ENCODE results near the gene IL12RB2. TPM values are rescaled to one million over a fixed set of nuclear protein-coding genes. Genes with fewer than 3 reads are reported as not detected.

IL12RB2 gene
- total and polyA plus RNA-seq, 2 experiments from 2014 or later, result 0.12 TPM; not detected in 1

- H3K36me3 ChIP-seq, result peaks cover 86% of the 10 kb centered on the region
- H3K9me3 ChIP-seq (ENCODE audit: low read depth), result no peaks in the 10 kb centered on the region
- no peaks in the 10 kb centered on the region for H3K27me3 ChIP-seq
- TF ChIP-seq CTCF (IDR thresholded peaks at IDR 0.05; ENCODE audit: low read depth, low read length), result no peak
- H3K27ac ChIP-seq, result no peak overlapping the region
- DNase-seq (ENCODE audit: low read depth in 1 of 2, low spot score in 1 of 2), result no peak
- H3K4me3 ChIP-seq, result no peak overlapping the region
- no peaks in the 10 kb centered on the region for H3K4me1 ChIP-seq (ENCODE audit: low read depth)
Measured at GRCh38 chr1:67418839-67419586, 111.3 kb downstream of the IL12RB2 start.

- H3K4me1 ChIP-seq (ENCODE audit: low read depth), result no peaks in the 10 kb centered on the region
- peaks cover 86% of the 10 kb centered on the region for H3K36me3 ChIP-seq
- no peak overlapping the region for H3K27ac ChIP-seq
- H3K27me3 ChIP-seq, result no peaks in the 10 kb centered on the region
- no peaks in the 10 kb centered on the region for H3K9me3 ChIP-seq (ENCODE audit: low read depth)
- no peak for DNase-seq (ENCODE audit: low read depth in 1 of 2, low spot score in 1 of 2)
- H3K4me3 ChIP-seq, result no peak overlapping the region
- TF ChIP-seq CTCF (IDR thresholded peaks at IDR 0.05; ENCODE audit: low read depth, low read length), result no peak
Measured at GRCh38 chr1:67420835-67421492, 113.3 kb downstream of the IL12RB2 start.

- no peak for TF ChIP-seq CTCF (IDR thresholded peaks at IDR 0.05; ENCODE audit: low read depth, low read length)
- Histone ChIP-seq H3K9me3 (ENCODE audit: low read depth) (no peaks in the 10 kb centered on the region), H3K27ac (no peak overlapping the region), H3K27me3 (no peaks in the 10 kb centered on the region), H3K4me1 (ENCODE audit: low read depth) (peaks cover 32% of the 10 kb centered on the region), H3K36me3 (peaks cover 38% of the 10 kb centered on the region), H3K4me3 (peak overlapping the region; percentile 97)
- DNase-seq (ENCODE audit: low read depth in 1 of 2, low spot score in 1 of 2), result no peak
Measured at GRCh38 chr1:67427465-67427864, 119.8 kb downstream of the IL12RB2 start.

GRCh38 chr1:67427947-67428346 lies 120.3 kb downstream of the IL12RB2 start:
- Histone ChIP-seq H3K4me3 (peak overlapping the region; percentile 97), H3K27me3 (no peaks in the 10 kb centered on the region), H3K36me3 (peaks cover 34% of the 10 kb centered on the region), H3K4me1 (ENCODE audit: low read depth) (peaks cover 37% of the 10 kb centered on the region), H3K27ac (no peak overlapping the region), H3K9me3 (ENCODE audit: low read depth) (no peaks in the 10 kb centered on the region)
- DNase-seq (ENCODE audit: low read depth in 1 of 2, low spot score in 1 of 2), result no peak
- TF ChIP-seq CTCF (IDR thresholded peaks at IDR 0.05; ENCODE audit: low read depth, low read length), result no peak

DNA sequence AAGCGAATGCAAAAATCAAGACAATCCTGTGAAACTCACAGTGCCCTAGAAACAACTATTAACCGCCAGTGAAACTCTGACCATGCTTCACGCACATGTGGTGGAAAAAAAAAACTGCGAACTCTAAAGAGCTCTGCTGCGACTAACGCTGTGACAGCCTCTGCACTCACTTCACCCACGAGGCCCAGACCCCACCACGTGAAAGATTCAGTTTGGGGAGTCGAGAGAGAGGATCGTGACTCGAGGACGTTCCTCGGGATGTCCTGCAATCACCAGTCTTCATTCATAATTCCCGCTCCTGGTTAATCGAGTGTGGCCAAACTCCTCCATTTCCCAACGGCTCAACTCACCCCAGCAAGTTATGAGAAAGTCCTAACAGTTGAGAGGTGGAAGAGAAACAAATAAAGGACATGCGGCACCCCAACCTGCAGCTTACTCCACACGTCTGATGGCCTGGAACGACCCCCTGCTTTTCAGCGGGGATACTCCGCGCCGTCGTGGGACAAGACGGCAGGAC lies 121.4 kb downstream of the IL12RB2 start:
- Histone ChIP-seq H3K4me1 (ENCODE audit: low read depth) (peaks cover 49% of the 10 kb centered on the region), H3K36me3 (peaks cover 22% of the 10 kb centered on the region), H3K9me3 (ENCODE audit: low read depth) (no peaks in the 10 kb centered on the region), H3K27me3 (no peaks in the 10 kb centered on the region), H3K27ac (peak overlapping the region; percentile 35), H3K4me3 (peak overlapping the region; percentile 97)
- DNase-seq (ENCODE audit: low read depth in 1 of 2, low spot score in 1 of 2), result peak; percentile 26 to 45
- TF ChIP-seq CTCF (IDR thresholded peaks at IDR 0.05; ENCODE audit: low read depth, low read length), result no peak
